Transverse colon (tissue), 4 donors: Measurements from ENCODE around the gene TIMP3. TPM values are rescaled to one million over a fixed set of nuclear protein-coding genes. Genes with fewer than 3 reads are reported as not detected.

ENCODE experiments used
- DNase-seq: peaks from one replicate; pipeline ENCODE4 v3.0.0-alpha.2; 2019
- H3K27ac ChIP-seq, 4 donors: fragments of 200-600 bp; sonication (generic); 2 replicates each; pipeline ENCODE4 v1.5.1; 2016 to 2018; ENCODE audit warnings: inconsistent platforms in 4 of 4
- H3K27me3 ChIP-seq: fragments of 200-600 bp; sonication (generic); 2 replicates; pipeline ENCODE4 v1.5.1; 2017; ENCODE audit warnings: inconsistent platforms
- H3K36me3 ChIP-seq, 4 donors: fragments of 200-600 bp; sonication (generic); 2 replicates each; pipeline ENCODE4 v1.5.1; 2017 to 2019; ENCODE audit warnings: inconsistent platforms in 4 of 4
- H3K4me1 ChIP-seq, 4 donors: fragments of 200-600 bp; sonication (generic); 2 replicates each; pipeline ENCODE4 v1.5.1; 2017 to 2020; ENCODE audit warnings: inconsistent platforms in 4 of 4
- H3K4me3 ChIP-seq, 4 donors: fragments of 200-600 bp; sonication (generic); 1 replicate in 1 of 4; 2 replicates in 3 of 4; pipeline versions ENCODE4 v1.5.1 to v1.6.1; 2017 to 2019; ENCODE audit warnings: inconsistent platforms in 4 of 4
- H3K9me3 ChIP-seq, 2 donors: fragments of 200-600 bp; sonication (generic); 2 replicates each; pipeline ENCODE4 v1.5.1; 2017 to 2019; ENCODE audit warnings: inconsistent platforms in 2 of 2
- EP300 ChIP-seq: sonication (generic); formaldehyde crosslinking; IDR thresholded peaks from one replicate; pipeline ENCODE4 v1.6.1; 2017; ENCODE audit warnings: antibody characterized with exemption, low read depth
- POLR2A ChIP-seq: fragments of 450-650 bp; IDR thresholded peaks from one replicate; pipeline ENCODE4 v1.6.1; 2016; ENCODE audit warnings: antibody characterized with exemption, mild to moderate bottlenecking, moderate library complexity
- POLR2AphosphoS5 ChIP-seq, 3 donors: sonication (generic); formaldehyde crosslinking; IDR thresholded peaks; one replicate each; pipeline ENCODE4 v1.6.1; 2016; ENCODE audit warnings: antibody characterized with exemption in 3 of 3
- WGBS, 2 donors: methylation state at CpG; one replicate each; pipeline ENCODE4 v1.1.5; 2018; ENCODE audit warnings: low coverage in 1 of 2; 5-methylcytosine and 5-hydroxymethylcytosine counted together
- in situ Hi-C, 4 donors: fragments of 200-750 bp; cut with MboI; loops; one replicate each; pipeline versions ENCODE4 v1.15.0 to v1.15.1; 2017; ENCODE audit warnings: low sequenced_read_pairs in 3 of 4, low pct_ligation_motif_present in 1 of 4, low pct_unique_long_range_greater_than_20kb in 1 of 4
- intact Hi-C: fragments of 100-400 bp; cut with DNase I; formaldehyde crosslinking; loops from one replicate; pipeline ENCODE4 v1.15.1; 2023; ENCODE audit warnings: low total_unique reads
- total RNA-seq, 4 donors: library from RNA; depleted of rRNA; stranded (reverse); fragments of >200 nt; gene quantifications; one replicate each; pipeline ENCODE4 v1.1.0, GENCODE V29; 2016
- TF ChIP-seq, protein P1 (sequence below), 5 experiments: fragments of 200-600 bp in 3 of 5; fragments of 450-650 bp in 2 of 5; sonication (generic) in 3 of 5; IDR thresholded peaks; 1 replicate in 2 of 5; 2 replicates in 3 of 5; pipeline ENCODE4 v1.5.1; 2016 to 2017; ENCODE audit warnings: antibody characterized with exemption in 5 of 5, inconsistent platforms in 3 of 5, mild to moderate bottlenecking in 2 of 5, moderate library complexity in 1 of 5

Gene TIMP3
- total RNA-seq, 4 donors from 2014 or later, result 49.7 to 158 (median 62.4) TPM

GRCh38 chr22:32843300-32843699 lies 41.8 kb downstream of the TIMP3 start:
- intact Hi-C loops (no loop called here), in situ Hi-C loops (no loop called here)
- 78% methylated on average over 8 of the region's 8 CpGs; no CpG with 5 or more reads in 1 of the 2 donors for WGBS, 2 donors
- Histone ChIP-seq H3K27ac (no peak overlapping the region), H3K4me1 (peaks cover 7 to 39% (median 20%) of the 10 kb centered on the region in 4 donors), H3K4me3 (no peak overlapping the region), H3K36me3 (no peaks in the 10 kb centered on the region), H3K27me3 (no peaks in the 10 kb centered on the region), H3K9me3 (no peaks in the 10 kb centered on the region)
- DNase-seq, result no peak
- TF ChIP-seq POLR2AphosphoS5 (IDR thresholded peaks at IDR 0.05) (no peak), POLR2A (no peak), EP300 (no peak)
- TF ChIP-seq, protein P1, sequence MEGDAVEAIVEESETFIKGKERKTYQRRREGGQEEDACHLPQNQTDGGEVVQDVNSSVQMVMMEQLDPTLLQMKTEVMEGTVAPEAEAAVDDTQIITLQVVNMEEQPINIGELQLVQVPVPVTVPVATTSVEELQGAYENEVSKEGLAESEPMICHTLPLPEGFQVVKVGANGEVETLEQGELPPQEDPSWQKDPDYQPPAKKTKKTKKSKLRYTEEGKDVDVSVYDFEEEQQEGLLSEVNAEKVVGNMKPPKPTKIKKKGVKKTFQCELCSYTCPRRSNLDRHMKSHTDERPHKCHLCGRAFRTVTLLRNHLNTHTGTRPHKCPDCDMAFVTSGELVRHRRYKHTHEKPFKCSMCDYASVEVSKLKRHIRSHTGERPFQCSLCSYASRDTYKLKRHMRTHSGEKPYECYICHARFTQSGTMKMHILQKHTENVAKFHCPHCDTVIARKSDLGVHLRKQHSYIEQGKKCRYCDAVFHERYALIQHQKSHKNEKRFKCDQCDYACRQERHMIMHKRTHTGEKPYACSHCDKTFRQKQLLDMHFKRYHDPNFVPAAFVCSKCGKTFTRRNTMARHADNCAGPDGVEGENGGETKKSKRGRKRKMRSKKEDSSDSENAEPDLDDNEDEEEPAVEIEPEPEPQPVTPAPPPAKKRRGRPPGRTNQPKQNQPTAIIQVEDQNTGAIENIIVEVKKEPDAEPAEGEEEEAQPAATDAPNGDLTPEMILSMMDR (IDR thresholded peaks at IDR 0.05), result no peak

DNA sequence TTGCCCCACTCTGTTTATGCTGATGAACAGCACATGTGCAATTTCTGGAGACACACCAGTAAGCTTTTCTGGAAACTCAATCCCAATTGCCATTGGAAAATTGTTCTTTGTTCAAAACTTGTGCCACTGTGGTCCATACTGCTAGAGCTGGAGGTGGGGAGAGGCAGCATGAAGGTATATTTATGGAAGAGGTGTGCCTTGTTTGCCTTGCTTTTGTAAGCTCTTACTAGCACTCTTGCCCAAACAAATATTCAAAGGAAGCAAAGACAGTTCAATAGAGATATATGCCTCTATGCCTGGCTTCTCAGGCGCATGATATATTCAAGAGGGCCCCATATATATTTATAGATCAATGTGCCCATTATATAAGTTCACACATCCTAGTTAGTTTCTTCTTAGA lies 42.7 kb downstream of the TIMP3 start:
- intact Hi-C loops (no loop called here), in situ Hi-C loops (no loop called here)
- no peaks in the 10 kb centered on the region for H3K9me3 ChIP-seq
- TF ChIP-seq POLR2AphosphoS5 (IDR thresholded peaks at IDR 0.05) (no peak), EP300 (no peak)
- TF ChIP-seq, protein P1 (IDR thresholded peaks at IDR 0.05), result no peak
- H3K27ac ChIP-seq, result no peak overlapping the region
- no peaks in the 10 kb centered on the region for H3K27me3 ChIP-seq
- 43 to 61% methylated on average over 1 of the region's 1 CpG for WGBS, 2 donors
- no peaks in the 10 kb centered on the region for H3K36me3 ChIP-seq
- H3K4me1 ChIP-seq, result peaks cover 7 to 30% (median 15%) of the 10 kb centered on the region in 4 donors
- H3K4me3 ChIP-seq, result no peak overlapping the region
- DNase-seq, result no peak

- in situ Hi-C loops, result no loop called here
- WGBS, 2 donors, result 41 to 57% methylated on average over 9 to 14 of the region's 14 CpGs
Measured at GRCh38 chr22:32846780-32847491, 45.4 kb downstream of the TIMP3 start.

DNA sequence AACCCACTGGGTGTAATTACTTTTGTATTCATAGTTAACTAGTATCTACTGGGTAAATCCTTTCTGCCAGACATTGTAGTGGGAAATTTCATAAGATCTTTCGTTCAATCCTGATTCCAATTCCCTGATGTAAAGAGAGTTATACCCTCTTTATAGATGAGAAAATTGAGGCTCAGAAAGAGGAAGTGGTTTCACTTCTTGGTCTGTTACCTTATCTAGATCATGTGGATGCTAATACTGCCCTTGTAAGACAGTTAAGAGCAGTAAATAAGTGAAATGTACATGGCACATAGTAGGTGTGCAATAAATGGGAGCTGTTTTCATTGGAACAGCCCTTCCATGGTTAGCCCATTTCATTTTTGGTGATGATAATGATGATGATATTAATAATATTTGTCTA lies 46.7 kb downstream of the TIMP3 start:
- no peaks in the 10 kb centered on the region for H3K9me3 ChIP-seq
- intact Hi-C loops (no loop called here), in situ Hi-C loops (no loop called here)
- H3K27ac ChIP-seq, result no peak overlapping the region
- H3K4me1 ChIP-seq, result peaks cover 20 to 45% (median 32%) of the 10 kb centered on the region in 4 donors
- TF ChIP-seq, protein P1 (IDR thresholded peaks at IDR 0.05), result no peak
- no peak for TF ChIP-seq EP300
- no peak for TF ChIP-seq POLR2AphosphoS5 (IDR thresholded peaks at IDR 0.05)
- no peak for TF ChIP-seq POLR2A
- H3K4me3 ChIP-seq, result no peak overlapping the region
- H3K27me3 ChIP-seq, result no peaks in the 10 kb centered on the region
- no peak for DNase-seq
- no peaks in the 10 kb centered on the region for H3K36me3 ChIP-seq
- WGBS, 2 donors, result 47% methylated on average over 1 of the region's 1 CpG; no CpG with 5 or more reads in 1 of the 2 donors

More at GRCh38 chr22:32846780-32847491, 45.4 kb downstream of the TIMP3 start:
- Histone ChIP-seq H3K9me3 (no peaks in the 10 kb centered on the region), H3K27me3 (no peaks in the 10 kb centered on the region), H3K36me3 (no peaks in the 10 kb centered on the region), H3K4me3 (no peak overlapping the region), H3K4me1 (peaks cover 9 to 41% (median 27%) of the 10 kb centered on the region in 4 donors), H3K27ac (peak overlapping the region in 3 of 4 donors; percentile 28 to 74 (median 50))
- no peak for DNase-seq
- no peak for TF ChIP-seq POLR2AphosphoS5 (IDR thresholded peaks at IDR 0.05)
- no peak for TF ChIP-seq EP300
- TF ChIP-seq POLR2A, result no peak
- TF ChIP-seq, protein P1 (IDR thresholded peaks at IDR 0.05), result no peak
- intact Hi-C loops, result no loop called here
